Measurements from ENCODE around the gene TCEA2. TPM values are rescaled to one million over a fixed set of nuclear protein-coding genes. Genes with fewer than 3 reads are reported as not detected.

Gene TCEA2
- polyA plus RNA-seq, 5 donors = 55.7 to 102 (median 79.6) TPM

DNA sequence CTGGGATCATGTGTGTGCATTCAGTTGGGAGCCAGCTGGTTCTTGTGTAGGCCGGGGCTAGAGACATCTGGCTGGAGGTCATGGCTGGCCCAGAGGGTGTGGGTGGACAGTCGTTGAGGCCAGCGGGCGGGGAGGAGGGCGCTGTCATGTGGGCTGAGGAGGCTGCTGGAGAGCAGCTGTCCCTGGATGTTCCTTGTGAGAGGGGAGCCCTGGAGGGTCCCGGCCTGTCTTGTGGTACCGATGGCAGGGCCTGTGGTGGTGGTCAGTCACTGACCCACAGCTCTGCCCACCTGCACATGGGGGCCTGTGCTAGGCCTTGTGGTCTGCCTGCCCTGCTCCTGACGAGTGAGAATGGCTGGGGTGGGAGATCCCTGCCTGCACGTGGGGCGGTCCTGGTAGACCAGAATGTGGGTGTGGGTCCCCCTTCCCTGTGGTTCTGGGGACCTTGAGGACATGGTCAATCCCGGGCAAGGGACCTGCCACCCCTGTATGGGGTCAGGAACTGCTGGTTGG, 29.0 kb upstream of the TCEA2 start:
- no peak for DNase-seq

DNA sequence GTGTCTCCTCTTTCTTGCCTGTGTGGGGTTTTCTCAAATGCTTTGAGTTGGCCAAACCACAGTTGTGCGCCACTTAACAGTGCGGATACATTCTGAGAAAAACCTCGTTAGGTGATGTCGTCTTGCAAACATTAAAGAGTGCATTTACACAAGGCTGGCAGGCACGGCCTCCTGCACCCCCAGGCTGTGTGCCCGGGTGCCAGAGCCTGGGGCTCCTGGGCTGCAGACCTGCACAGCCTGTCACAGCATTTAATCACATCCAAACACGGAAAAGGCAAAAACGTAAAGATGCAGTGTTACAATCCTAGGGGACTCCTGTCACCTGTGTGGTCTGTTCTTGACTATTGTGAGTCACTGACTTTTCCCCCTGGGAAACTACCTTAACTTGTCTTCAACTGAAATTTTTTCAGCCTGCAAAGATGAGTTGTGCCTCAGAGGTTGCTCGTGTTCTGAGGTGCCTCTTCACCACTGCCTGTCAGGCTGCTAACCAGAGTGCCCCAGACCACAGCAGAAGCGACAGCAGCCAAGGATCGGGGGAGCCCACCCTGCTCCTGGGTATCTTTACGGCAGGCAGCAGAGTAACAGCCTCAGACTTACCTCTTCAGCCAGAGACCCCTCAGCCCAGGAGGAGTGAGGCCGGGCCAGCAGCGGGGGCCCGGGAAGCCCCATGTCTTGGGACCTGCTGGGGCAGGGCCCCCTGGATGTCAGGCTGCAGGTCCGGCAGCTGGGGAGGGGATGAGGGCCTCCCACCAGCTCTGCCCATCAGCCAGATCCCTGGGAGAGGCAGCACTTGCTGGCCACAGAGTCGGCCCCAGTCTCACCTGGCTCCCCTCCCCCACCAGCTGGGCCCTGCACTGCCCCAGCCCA, 27.7 kb upstream of the TCEA2 start:
- DNase-seq = no peak

- DNase-seq = no peak
Measured at GRCh38 chr20:64035933-64036345, 27.1 kb upstream of the TCEA2 start, which contains the start of gene C20orf204. C20orf204 (plus strand) TSS chr20:64036182; CDS start chr20:64036324, 142 bp downstream.

- DNase-seq = no peak
Measured at GRCh38 chr20:64036346-64037198, 26.4 kb upstream of the TCEA2 start.

DNA sequence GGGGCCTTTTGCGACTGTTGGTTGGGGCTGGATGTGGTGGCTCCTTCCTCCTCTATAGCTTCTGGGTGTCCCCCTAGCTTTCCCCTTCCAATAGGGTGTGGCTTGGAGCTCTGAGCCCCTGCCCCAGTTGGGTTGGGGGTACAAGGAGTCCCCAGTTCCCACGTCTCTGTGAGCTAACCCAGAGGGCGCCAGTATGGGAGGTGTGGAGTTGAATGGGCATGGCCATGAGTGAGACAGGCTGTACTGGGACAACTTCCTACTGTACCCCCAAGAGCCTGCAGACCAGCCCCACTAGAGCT, 25.9 kb upstream of the TCEA2 start:
- DNase-seq = no peak

DNA sequence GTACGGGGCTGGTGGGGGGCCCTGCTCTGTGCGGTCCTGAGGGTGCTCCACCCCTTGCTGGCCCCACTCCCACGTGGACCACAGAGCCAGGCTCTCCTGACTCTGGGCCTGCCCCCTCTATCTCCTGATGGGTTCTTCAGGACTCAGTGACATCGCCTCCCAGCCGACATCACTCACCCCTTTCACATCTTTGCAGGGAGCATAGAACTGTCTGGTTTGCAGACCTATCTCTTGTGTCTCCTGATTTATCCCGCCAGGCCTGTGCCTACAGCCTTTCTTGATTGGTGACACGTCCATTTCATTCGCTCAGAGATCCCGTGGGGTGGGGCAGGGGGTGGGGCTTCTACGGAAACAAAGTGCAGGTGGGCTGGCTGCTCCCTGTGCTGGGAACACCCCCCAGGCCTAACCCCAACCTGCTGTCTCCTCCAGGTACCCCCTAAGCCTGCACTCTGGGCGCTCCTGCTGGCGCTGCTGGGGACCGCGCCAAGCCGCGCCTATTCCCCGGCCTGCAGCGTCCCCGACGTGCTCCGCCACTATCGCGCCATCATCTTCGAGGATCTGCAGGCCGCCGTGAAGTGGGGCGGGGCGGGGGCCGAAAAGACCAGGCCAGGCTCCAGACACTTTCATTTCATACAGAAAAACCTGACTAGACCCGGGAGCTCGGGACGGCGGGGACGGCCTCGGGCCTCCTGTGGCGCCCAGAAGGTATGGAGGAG, 25.3 kb upstream of the TCEA2 start:
- DNase-seq = no peak

DNA sequence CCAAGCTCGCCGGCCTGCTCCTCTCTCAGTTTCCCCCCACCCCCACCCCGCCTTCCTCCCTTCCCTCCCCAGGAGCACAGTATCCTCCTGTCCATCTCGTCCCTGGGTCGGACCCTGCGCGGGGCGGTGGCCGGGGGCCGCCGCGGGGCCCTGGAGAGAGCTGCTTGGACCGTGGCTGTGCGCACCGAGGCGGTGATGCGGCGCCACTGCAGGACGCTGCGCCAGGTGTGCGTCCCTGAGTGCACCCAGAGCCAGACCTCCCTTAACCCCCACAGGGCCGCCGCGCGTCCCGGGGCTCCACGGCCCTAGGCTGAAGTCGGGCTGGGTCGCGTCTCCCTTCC, 24.8 kb upstream of the TCEA2 start:
- DNase-seq = no peak

- peak; percentile 64 to 67 for DNase-seq
Measured at GRCh38 chr20:64038565-64039292, 24.3 kb upstream of the TCEA2 start.

GRCh38 chr20:64039293-64040160, 23.5 kb upstream of the TCEA2 start:
- no peak for DNase-seq

GRCh38 chr20:64040231-64041039, 22.6 kb upstream of the TCEA2 start:
- DNase-seq = no peak

DNA sequence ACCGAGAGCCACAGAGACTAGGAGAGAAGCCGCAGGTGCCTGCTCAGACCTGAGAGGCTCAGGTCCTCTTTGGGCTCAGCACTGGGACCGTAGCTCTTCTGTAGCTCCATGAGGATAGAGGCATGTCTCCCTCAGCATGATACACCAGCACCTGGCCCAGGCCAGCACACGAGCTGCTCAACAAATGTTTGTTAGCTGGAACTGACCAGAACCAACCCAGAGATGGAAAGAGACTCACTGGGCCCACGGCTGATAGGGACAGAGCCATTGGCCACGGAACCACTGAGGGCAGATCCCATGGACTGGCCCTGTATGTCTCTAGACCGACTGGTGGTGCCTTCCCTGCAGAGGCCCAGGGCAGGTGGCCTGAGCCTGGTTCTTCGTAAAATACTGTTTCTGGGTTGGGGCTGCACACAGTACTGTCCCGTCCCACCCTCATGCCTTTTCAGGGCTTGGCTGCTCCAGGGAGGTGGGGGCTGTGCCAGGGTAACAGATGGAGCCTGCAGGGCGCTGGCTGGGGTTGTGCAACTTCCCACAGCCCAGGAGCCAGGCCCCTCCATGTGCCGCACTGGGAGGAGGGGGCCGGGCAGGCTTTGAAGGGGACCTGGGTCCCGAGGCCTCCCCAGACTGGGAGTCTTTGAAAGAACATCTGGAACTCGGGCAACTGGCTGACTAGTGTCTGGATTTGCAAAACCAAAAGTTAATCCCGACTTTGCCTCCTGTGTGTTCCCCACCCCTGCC, 21.8 kb upstream of the TCEA2 start:
- DNase-seq = no peak

- DNase-seq = no peak
Measured at GRCh38 chr20:64041781-64042053, 21.3 kb upstream of the TCEA2 start.

GRCh38 chr20:64042054-64042781, 20.8 kb upstream of the TCEA2 start:
- no peak for DNase-seq

GRCh38 chr20:64043768-64044167, 19.2 kb upstream of the TCEA2 start:
- DNase-seq = no peak

DNA sequence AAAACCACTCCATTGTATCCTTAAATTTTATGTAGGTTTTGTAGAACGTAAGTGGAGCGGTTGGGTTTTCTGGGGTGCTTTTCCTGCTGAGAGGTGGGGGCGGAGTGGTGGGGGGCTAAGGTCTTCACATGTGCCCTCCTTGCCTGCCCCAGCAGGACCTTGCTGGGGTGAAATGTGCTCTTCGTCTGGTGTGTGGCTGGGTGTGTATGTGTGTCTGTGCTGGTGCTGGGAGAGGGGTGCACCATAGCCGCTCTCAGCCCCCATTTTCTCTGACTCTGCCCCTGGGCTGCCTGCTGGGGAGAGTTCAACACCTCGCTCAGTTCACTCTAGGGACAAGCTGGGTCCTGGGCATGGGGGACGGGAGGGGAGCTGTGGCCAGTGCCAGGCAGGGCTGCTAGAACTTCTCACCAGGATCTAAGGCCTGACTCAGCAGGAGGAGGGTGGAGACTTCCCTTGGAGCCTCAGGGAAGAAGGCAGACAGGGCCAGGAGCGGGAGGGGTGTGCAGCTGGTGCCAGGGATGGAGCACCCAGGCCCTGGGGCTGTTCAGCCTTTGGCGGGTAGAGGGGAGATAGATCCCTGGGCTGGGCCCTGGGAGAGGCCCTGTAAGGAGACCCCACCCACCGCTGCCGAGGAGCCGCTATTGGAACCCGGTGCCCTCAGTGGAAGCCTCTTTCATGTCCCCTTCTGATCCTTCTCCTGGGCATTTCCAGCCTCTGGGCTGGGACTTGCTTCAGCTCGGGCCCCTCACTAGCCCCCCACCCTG, 18.3 kb upstream of the TCEA2 start:
- no peak for DNase-seq

- no peak for DNase-seq
Measured at GRCh38 chr20:64045346-64046011, 17.5 kb upstream of the TCEA2 start.

DNA sequence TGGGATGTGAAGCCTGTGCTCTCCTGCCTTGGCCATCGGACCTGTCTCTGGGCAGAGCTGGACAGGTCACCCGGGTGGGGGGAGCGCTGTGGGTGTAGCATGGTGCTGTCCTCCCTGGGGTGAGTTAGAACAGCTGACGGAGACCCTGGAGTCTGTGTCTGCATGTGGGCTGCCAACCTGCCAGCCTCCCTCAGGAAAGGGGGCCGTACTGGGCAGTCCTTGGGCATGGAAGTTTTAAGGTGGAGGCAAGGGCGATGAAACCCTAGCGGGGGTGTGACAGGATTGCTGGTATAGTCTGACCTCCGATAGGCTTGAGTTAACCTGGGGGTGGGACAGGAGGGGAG, 16.0 kb upstream of the TCEA2 start:
- no peak for DNase-seq
